Common myeloid progenitor, CD34-positive (primary cell): ENCODE results near the gene TMEM30A.

Experiments
- CTCF ChIA-PET: fragments of 350-600 bp; sonication (Branson Sonifier 250); formaldehyde crosslinking; loops from one replicate; lab custom pipeline; 2021; ENCODE audit warnings: antibody characterized with exemption; lab: Charles Lee
- POLR2A ChIA-PET: fragments of 350-600 bp; sonication (Branson Sonifier 250); formaldehyde crosslinking; loops from one replicate; lab custom pipeline; 2021; ENCODE audit warnings: antibody characterized with exemption; lab: Charles Lee
- DNase-seq, 3 donors: peaks; one replicate each; pipeline versions ENCODE4 v3.0.0 to v3.0.0-alpha.2; 2013
- H3K27ac ChIP-seq, 2 experiments: 1 replicate in 1 of 2; 2 replicates in 1 of 2; pipeline ENCODE4 v1.7.0; 2013; ENCODE audit warnings: inconsistent platforms in 2 of 2, low read length in 2 of 2, mild to moderate bottlenecking in 2 of 2, low read depth in 1 of 2, moderate library complexity in 1 of 2; ENCODE audit not compliant: severe bottlenecking in 2 of 2, insufficient read depth in 1 of 2, poor library complexity in 1 of 2
- H3K27me3 ChIP-seq, 5 experiments: replicated peaks in 2 of 5; 1 replicate in 3 of 5; 2 replicates in 2 of 5; pipeline versions ENCODE4 v1.6.1 to v1.7.0; 2013; ENCODE audit warnings: low read length in 4 of 5, mild to moderate bottlenecking in 2 of 5, moderate library complexity in 2 of 5, inconsistent platforms in 1 of 5; ENCODE audit not compliant: insufficient read depth in 5 of 5, control insufficient read depth in 4 of 5
- H3K36me3 ChIP-seq, 4 experiments: 1 replicate in 2 of 4; 2 replicates in 2 of 4; pipeline versions ENCODE4 v1.6.1 to v1.7.0; 2013; ENCODE audit warnings: low read length in 3 of 4, control low read depth in 1 of 4, mild to moderate bottlenecking in 1 of 4; ENCODE audit not compliant: control insufficient read depth in 4 of 4, insufficient read depth in 4 of 4
- H3K4me1 ChIP-seq, 4 experiments: 1 replicate in 3 of 4; 2 replicates in 1 of 4; pipeline versions ENCODE4 v1.6.1 to v1.7.1; 2013; ENCODE audit warnings: low read length in 3 of 4, mild to moderate bottlenecking in 3 of 4, control low read depth in 1 of 4, inconsistent platforms in 1 of 4, moderate library complexity in 1 of 4; ENCODE audit not compliant: control insufficient read depth in 4 of 4, insufficient read depth in 4 of 4; ENCODE audit errors: control extremely low read depth in 1 of 4
- H3K4me3 ChIP-seq, 7 experiments: 1 replicate in 4 of 7; 2 replicates in 3 of 7; pipeline versions ENCODE4 v1.5.1 to v1.7.0; 2013; ENCODE audit warnings: mild to moderate bottlenecking in 7 of 7, low read length in 6 of 7, moderate library complexity in 6 of 7, inconsistent platforms in 2 of 7, low read depth in 2 of 7, control low read depth in 1 of 7; ENCODE audit not compliant: insufficient read depth in 4 of 7, control insufficient read depth in 1 of 7; ENCODE audit errors: extremely low read depth in 1 of 7
- H3K9me3 ChIP-seq, 5 experiments: 1 replicate in 4 of 5; 2 replicates in 1 of 5; pipeline versions ENCODE4 v1.6.1 to v1.7.1; 2013; ENCODE audit warnings: low read length in 4 of 5, mild to moderate bottlenecking in 2 of 5, inconsistent platforms in 1 of 5, low read depth in 1 of 5, moderate library complexity in 1 of 5; ENCODE audit not compliant: control insufficient read depth in 4 of 5, insufficient read depth in 2 of 5; ENCODE audit errors: control extremely low read depth in 1 of 5
- WGBS: methylation state at CpG from one replicate; pipeline ENCODE4 v1.1.5; 2013; ENCODE audit not compliant: insufficient coverage; 5-methylcytosine and 5-hydroxymethylcytosine counted together

The TMEM30A gene

GRCh38 chr6:75280131-75280855 lies 4.3 kb downstream of the TMEM30A start:
- H3K27me3 ChIP-seq: no peaks in the 10 kb centered on the region
- no peak overlapping the region for H3K4me3 ChIP-seq
- ChIA-PET POLR2A (no interaction called here), CTCF (interaction anchor here (1.3 to 3.0 kb wide), 3 partner anchors 10 to 18 kb away, joined by 3 to 14 read pairs (median 4); no protein-coding TSS in a partner anchor)
- DNase-seq: no peak
- WGBS: 100% methylated on average over 4 of the region's 4 CpGs
- peaks cover 8 to 44% (median 22%) of the 10 kb centered on the region in 4 experiments for H3K4me1 ChIP-seq
- H3K9me3 ChIP-seq: no peaks in the 10 kb centered on the region
- peaks cover 0 to 12% (median 0%) of the 10 kb centered on the region in 4 experiments for H3K36me3 ChIP-seq
- H3K27ac ChIP-seq: no peak overlapping the region

GRCh38 chr6:75279418-75279817 lies 5.2 kb downstream of the TMEM30A start:
- no peak overlapping the region for H3K4me3 ChIP-seq
- ChIA-PET POLR2A (no interaction called here), CTCF (interaction anchor here (1.9 to 3.0 kb wide), 2 partner anchors 9 to 12 kb away, joined by 6 to 14 read pairs; no protein-coding TSS in a partner anchor)
- DNase-seq: peak in 1 of 3 donors; percentile 35
- H3K4me1 ChIP-seq: peaks cover 8 to 43% (median 22%) of the 10 kb centered on the region in 4 experiments
- H3K9me3 ChIP-seq: no peaks in the 10 kb centered on the region
- no peak overlapping the region for H3K27ac ChIP-seq
- H3K27me3 ChIP-seq: no peaks in the 10 kb centered on the region
- H3K36me3 ChIP-seq: peaks cover 0 to 13% (median 0%) of the 10 kb centered on the region in 4 experiments
- WGBS: no CpG with 5 or more reads among the region's 2 CpGs

GRCh38 chr6:75278474-75279077 lies 6.0 kb downstream of the TMEM30A start:
- peak in 1 of 3 donors; percentile 31 for DNase-seq
- 49% methylated on average over 4 of the region's 4 CpGs for WGBS
- Histone ChIP-seq H3K4me3 (no peak overlapping the region), H3K4me1 (peaks cover 6 to 39% (median 19%) of the 10 kb centered on the region in 4 experiments), H3K27ac (no peak overlapping the region), H3K9me3 (peaks cover 0 to under 1% (median 0%) of the 10 kb centered on the region in 5 experiments), H3K27me3 (no peaks in the 10 kb centered on the region), H3K36me3 (peaks cover 0 to 18% (median 0%) of the 10 kb centered on the region in 4 experiments)
- CTCF ChIA-PET: interaction anchor here (1.9 to 3.0 kb wide), 2 partner anchors 8 to 11 kb away, joined by 6 to 14 read pairs; no protein-coding TSS in a partner anchor
- POLR2A ChIA-PET: interaction anchor here (1.0 kb wide), 1 partner anchor 35 kb away, joined by 3 read pairs; the partner anchor contains the start of gene COX7A2

- H3K4me1 ChIP-seq: peaks cover 0 to 17% (median 4%) of the 10 kb centered on the region in 4 experiments
- no peak overlapping the region for H3K4me3 ChIP-seq
- H3K27me3 ChIP-seq: no peaks in the 10 kb centered on the region
- H3K27ac ChIP-seq: no peak overlapping the region
- peaks cover 3 to 38% (median 12%) of the 10 kb centered on the region in 4 experiments for H3K36me3 ChIP-seq
- ChIA-PET CTCF (interaction anchor here (1.3 to 1.7 kb wide), 2 partner anchors 9 to 15 kb away, joined by 3 to 6 read pairs; no protein-coding TSS in a partner anchor), POLR2A (interaction anchor here (1.8 kb wide), 1 partner anchor 9 kb away, joined by 5 read pairs; the partner anchor contains the start of gene TMEM30A)
- peaks cover 0 to 12% (median 4%) of the 10 kb centered on the region in 5 experiments for H3K9me3 ChIP-seq
- DNase-seq: peak in 2 of 3 donors; percentile 19 to 28
Measured at GRCh38 chr6:75275067-75275466, 9.5 kb downstream of the TMEM30A start.

- Histone ChIP-seq H3K4me3 (no peak overlapping the region), H3K27me3 (no peaks in the 10 kb centered on the region), H3K36me3 (peaks cover 3 to 33% (median 12%) of the 10 kb centered on the region in 4 experiments), H3K9me3 (peaks cover 0 to 12% (median 4%) of the 10 kb centered on the region in 5 experiments), H3K27ac (no peak overlapping the region), H3K4me1 (peaks cover 0 to 1% (median 0%) of the 10 kb centered on the region in 4 experiments)
- ChIA-PET POLR2A (no interaction called here), CTCF (interaction anchor here (0.8 kb wide), 1 partner anchor 24 kb away, joined by 4 read pairs; no protein-coding TSS in a partner anchor)
- WGBS: 83% methylated on average over 1 of the region's 4 CpGs
- no peak for DNase-seq
Measured at GRCh38 chr6:75273009-75273408, 11.6 kb downstream of the TMEM30A start.

GRCh38 chr6:75272145-75272840 lies 12.3 kb downstream of the TMEM30A start:
- ChIA-PET POLR2A (no interaction called here), CTCF (interaction anchor here (1.0 to 1.2 kb wide), 3 partner anchors 9 to 257 kb away, joined by 3 read pairs; no protein-coding TSS in a partner anchor)
- no peak overlapping the region for H3K4me3 ChIP-seq
- DNase-seq: no peak
- H3K27ac ChIP-seq: no peak overlapping the region
- peaks cover 0 to 12% (median 4%) of the 10 kb centered on the region in 5 experiments for H3K9me3 ChIP-seq
- H3K27me3 ChIP-seq: no peaks in the 10 kb centered on the region
- H3K4me1 ChIP-seq: peaks cover 0 to 6% (median 0%) of the 10 kb centered on the region in 4 experiments
- WGBS: 93% methylated on average over 2 of the region's 5 CpGs
- H3K36me3 ChIP-seq: peaks cover 3 to 33% (median 12%) of the 10 kb centered on the region in 4 experiments
